HepG2 (cell line): ENCODE data around the gene LECT2. TPM values are rescaled to one million over a fixed set of nuclear protein-coding genes. Genes with fewer than 3 reads are reported as not detected.

Experiments used
- AKNA ChIP-seq: sonication (generic); formaldehyde crosslinking; IDR thresholded peaks from 2 replicates; pipeline ENCODE4 v1.4.0; 2020; ENCODE audit warnings: missing genetic modification reagents, borderline replicate concordance
- BCL6 ChIP-seq: IDR thresholded peaks from 2 replicates; pipeline ENCODE4 v1.6.1; 2016; ENCODE audit warnings: missing genetic modification reagents, missing compliant biosample characterization
- MED1 ChIP-seq: sonication (generic); formaldehyde crosslinking; IDR thresholded peaks from 2 replicates; pipeline ENCODE4 v1.4.0; 2020; ENCODE audit warnings: missing genetic modification reagents
- MLLT10 ChIP-seq: sonication (generic); formaldehyde crosslinking; IDR thresholded peaks from 2 replicates; pipeline ENCODE4 v1.4.0; 2020; ENCODE audit warnings: missing genetic modification reagents
- MTA1 ChIP-seq: sonication (generic); formaldehyde crosslinking; IDR thresholded peaks from 2 replicates; pipeline ENCODE4 v1.4.0; 2020; ENCODE audit warnings: missing genetic modification reagents, mild to moderate bottlenecking, borderline replicate concordance
- TMF1 ChIP-seq: sonication (generic); formaldehyde crosslinking; IDR thresholded peaks from 2 replicates; pipeline ENCODE4 v1.8.1; 2022; ENCODE audit warnings: low read depth, missing genetic modification reagents
- ZBTB34 ChIP-seq: sonication (generic); formaldehyde crosslinking; IDR thresholded peaks from 2 replicates; pipeline ENCODE4 v1.8.0; 2022; ENCODE audit warnings: mild to moderate bottlenecking, missing genetic modification reagents
- ZBTB7A ChIP-seq: sonication (generic); formaldehyde crosslinking; IDR thresholded peaks from 2 replicates; pipeline ENCODE4 v1.8.0; 2022; ENCODE audit warnings: mild to moderate bottlenecking, missing genetic modification reagents
- ZNF777 ChIP-seq: sonication (generic); formaldehyde crosslinking; IDR thresholded peaks from 2 replicates; pipeline ENCODE4 v1.4.0; 2020; ENCODE audit warnings: missing genetic modification reagents
- polyA plus RNA-seq, 8 experiments: library from polyadenylated mRNA; depleted of rRNA in 3 of 8; stranded (reverse) in 7 of 8; unstranded in 1 of 8; fragments of >200 nt; fragmentation: Illumina TruSeq in 4 of 8; extraction: Trizol in 4 of 8; gene quantifications; 2 replicates each; pipeline versions ENCODE4 v1.2.1 to v1.2.3, GENCODE V29; 2011 to 2016; ENCODE audit warnings: low read depth in 4 of 8, missing spikeins in 1 of 8, mixed read lengths in 1 of 8; ENCODE audit not compliant: insufficient read depth in 1 of 8
- total RNA-seq, 5 experiments: library from RNA; depleted of rRNA; stranded (reverse); fragments of >200 nt; fragmentation: Illumina TruSeq; extraction: Trizol; gene quantifications; 2 replicates each; pipeline ENCODE4 v1.2.3, GENCODE V29; 2016; ENCODE audit warnings: low read depth in 1 of 5
- TF ChIP-seq, protein P1 (sequence below), 2 experiments: fragments of 450-650 bp in 1 of 2; sonication (generic) in 1 of 2; formaldehyde crosslinking in 1 of 2; IDR thresholded peaks; 2 replicates each; pipeline versions ENCODE4 v1.6.1 to v1.8.0; 2016 to 2022; ENCODE audit warnings: antibody characterized with exemption in 1 of 2, mild to moderate bottlenecking in 1 of 2, missing genetic modification reagents in 1 of 2
- TF ChIP-seq, protein P2 (sequence below): sonication (generic); formaldehyde crosslinking; IDR thresholded peaks from 2 replicates; pipeline ENCODE4 v1.4.0; 2020; ENCODE audit warnings: missing genetic modification reagents

The LECT2 gene
- total and polyA plus RNA-seq, 2 of the 13 experiments (the other 11 are each of a cell fraction or from before 2014, with no cell fraction given) = not detected

DNA sequence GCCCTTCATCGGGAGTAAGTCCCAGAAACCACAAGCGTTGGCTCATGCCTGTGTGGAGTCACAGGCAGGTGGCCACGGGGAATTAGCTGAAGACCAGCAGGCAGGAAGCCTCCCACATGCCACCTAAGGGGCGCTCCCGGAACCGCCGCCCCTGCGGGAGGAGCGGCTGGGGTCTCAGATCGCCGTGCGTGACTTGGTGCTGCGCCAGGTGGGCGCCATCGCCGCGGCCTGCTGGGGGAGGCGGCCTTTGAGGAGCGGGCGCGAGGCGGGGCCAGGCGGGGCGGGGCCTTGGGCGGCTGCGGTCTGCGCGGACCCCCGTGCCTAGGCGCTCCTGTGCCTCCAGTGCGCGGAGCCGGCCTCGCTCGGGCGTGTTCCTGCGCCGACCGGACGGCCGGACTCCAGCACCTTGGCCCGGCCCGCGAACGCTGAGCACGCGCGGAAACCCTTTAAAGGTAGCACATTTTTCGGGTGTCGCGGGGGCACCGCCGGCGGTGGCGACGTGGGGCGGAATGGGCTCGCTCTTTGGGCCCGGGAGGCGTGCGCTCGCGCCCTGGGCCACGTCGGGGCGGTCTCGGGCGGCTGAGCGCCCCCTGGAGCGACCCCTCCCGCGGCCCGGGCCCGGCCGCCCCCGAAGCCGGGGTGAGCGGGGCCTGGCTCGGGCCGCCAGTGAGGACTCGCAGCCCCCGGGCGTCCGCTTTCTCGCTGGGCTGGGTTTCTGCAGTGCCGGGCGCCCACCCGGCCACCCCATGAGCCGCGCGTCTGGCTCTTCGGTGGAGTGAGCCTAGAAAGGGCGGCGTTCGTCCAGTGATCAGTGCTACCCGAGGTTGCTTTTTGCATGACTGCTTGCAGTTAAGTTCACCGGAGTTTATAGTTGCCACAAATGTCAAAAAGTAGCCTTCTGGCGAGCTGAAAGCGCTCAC is 24.5 kb downstream of the LECT2 start (continued):
- TF ChIP-seq, protein P1, sequence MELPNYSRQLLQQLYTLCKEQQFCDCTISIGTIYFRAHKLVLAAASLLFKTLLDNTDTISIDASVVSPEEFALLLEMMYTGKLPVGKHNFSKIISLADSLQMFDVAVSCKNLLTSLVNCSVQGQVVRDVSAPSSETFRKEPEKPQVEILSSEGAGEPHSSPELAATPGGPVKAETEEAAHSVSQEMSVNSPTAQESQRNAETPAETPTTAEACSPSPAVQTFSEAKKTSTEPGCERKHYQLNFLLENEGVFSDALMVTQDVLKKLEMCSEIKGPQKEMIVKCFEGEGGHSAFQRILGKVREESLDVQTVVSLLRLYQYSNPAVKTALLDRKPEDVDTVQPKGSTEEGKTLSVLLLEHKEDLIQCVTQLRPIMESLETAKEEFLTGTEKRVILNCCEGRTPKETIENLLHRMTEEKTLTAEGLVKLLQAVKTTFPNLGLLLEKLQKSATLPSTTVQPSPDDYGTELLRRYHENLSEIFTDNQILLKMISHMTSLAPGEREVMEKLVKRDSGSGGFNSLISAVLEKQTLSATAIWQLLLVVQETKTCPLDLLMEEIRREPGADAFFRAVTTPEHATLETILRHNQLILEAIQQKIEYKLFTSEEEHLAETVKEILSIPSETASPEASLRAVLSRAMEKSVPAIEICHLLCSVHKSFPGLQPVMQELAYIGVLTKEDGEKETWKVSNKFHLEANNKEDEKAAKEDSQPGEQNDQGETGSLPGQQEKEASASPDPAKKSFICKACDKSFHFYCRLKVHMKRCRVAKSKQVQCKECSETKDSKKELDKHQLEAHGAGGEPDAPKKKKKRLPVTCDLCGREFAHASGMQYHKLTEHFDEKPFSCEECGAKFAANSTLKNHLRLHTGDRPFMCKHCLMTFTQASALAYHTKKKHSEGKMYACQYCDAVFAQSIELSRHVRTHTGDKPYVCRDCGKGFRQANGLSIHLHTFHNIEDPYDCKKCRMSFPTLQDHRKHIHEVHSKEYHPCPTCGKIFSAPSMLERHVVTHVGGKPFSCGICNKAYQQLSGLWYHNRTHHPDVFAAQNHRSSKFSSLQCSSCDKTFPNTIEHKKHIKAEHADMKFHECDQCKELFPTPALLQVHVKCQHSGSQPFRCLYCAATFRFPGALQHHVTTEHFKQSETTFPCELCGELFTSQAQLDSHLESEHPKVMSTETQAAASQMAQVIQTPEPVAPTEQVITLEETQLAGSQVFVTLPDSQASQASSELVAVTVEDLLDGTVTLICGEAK (IDR thresholded peaks at IDR 0.05) = no peak
- TF ChIP-seq, protein P1 (CRISPR knock-in tag; IDR thresholded peaks at IDR 0.05) = peak; percentile 57; the same call in 1 of the 2 replicates
- TF ChIP-seq MTA1 = peak; percentile 23; the same call in 1 of the 2 replicates
- TF ChIP-seq MLLT10 (CRISPR knock-in tag) = no peak
- TF ChIP-seq AKNA (CRISPR knock-in tag) = no peak
- TF ChIP-seq ZBTB7A = peak; percentile 74; the same call in 1 of the 2 replicates
- 0 out of 2 replicates have a peak, but pooled peaks have one; percentile 8 for TF ChIP-seq BCL6 (CRISPR knock-in tag)
- TF ChIP-seq TMF1 (CRISPR knock-in tag) = 0 out of 2 replicates have a peak, but pooled peaks have one; percentile 10
- TF ChIP-seq, protein P2, sequence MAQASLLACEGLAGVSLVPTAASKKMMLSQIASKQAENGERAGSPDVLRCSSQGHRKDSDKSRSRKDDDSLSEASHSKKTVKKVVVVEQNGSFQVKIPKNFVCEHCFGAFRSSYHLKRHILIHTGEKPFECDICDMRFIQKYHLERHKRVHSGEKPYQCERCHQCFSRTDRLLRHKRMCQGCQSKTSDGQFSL (CRISPR knock-in tag) = 0 out of 2 replicates have a peak, but pooled peaks have one; percentile 29
- TF ChIP-seq ZNF777 = peak; percentile 100
- peak; percentile 28; the same call in 1 of the 2 replicates for TF ChIP-seq MED1 (CRISPR knock-in tag)
- TF ChIP-seq ZBTB34 (CRISPR knock-in tag) = 0 out of 2 replicates have a peak, but pooled peaks have one; percentile 40
